RWPE2 (cell line): Measurements from ENCODE around the gene RAB5IF.
A peak's percentile ranks its signal among the peaks of the same experiment; 100 is the strongest.

Source experiments
- ATAC-seq: fragments of 200-7000 bp; cut with Tn5 transposase; 3 replicates; pipeline ENCODE4 v1.9.1; 2021; ENCODE audit warnings: low read depth
- DNase-seq: peaks from one replicate; pipeline ENCODE4 v3.0.0-alpha.2; 2020; ENCODE audit warnings: low spot score
- H3K27ac ChIP-seq: fragments of 450-650 bp; 2 replicates; pipeline ENCODE4 v1.5.1; 2017; ENCODE audit warnings: mild to moderate bottlenecking; ENCODE audit not compliant: poor library complexity, severe bottlenecking
- H3K27me3 ChIP-seq: fragments of 250-450 bp; sonication (Bioruptor Pico); 2 replicates; pipeline ENCODE4 v1.5.1; 2021; ENCODE audit warnings: mild to moderate bottlenecking, moderate library complexity; ENCODE audit not compliant: insufficient read depth, poor library complexity, severe bottlenecking
- H3K36me3 ChIP-seq: fragments of 250-450 bp; sonication (Bioruptor Pico); 2 replicates; pipeline ENCODE4 v1.5.1; 2020; ENCODE audit warnings: low read depth, mild to moderate bottlenecking, moderate library complexity
- H3K4me1 ChIP-seq: fragments of 250-450 bp; sonication (Bioruptor Pico); 2 replicates; pipeline ENCODE4 v1.5.1; 2021; ENCODE audit warnings: mild to moderate bottlenecking, moderate library complexity; ENCODE audit not compliant: insufficient read depth, poor library complexity, severe bottlenecking
- H3K4me3 ChIP-seq: fragments of 250-450 bp; sonication (Bioruptor Pico); 2 replicates; pipeline ENCODE4 v1.5.1; 2021; ENCODE audit warnings: mild to moderate bottlenecking, moderate library complexity; ENCODE audit not compliant: severe bottlenecking
- H3K9me3 ChIP-seq: fragments of 250-450 bp; sonication (Bioruptor Pico); 2 replicates; pipeline ENCODE4 v1.5.1; 2021; ENCODE audit warnings: mild to moderate bottlenecking, moderate library complexity; ENCODE audit not compliant: severe bottlenecking
- CTCF ChIP-seq: fragments of 450-650 bp; IDR thresholded peaks from one replicate; pipeline ENCODE4 v1.5.1; 2017; ENCODE audit warnings: mild to moderate bottlenecking, moderate library complexity; ENCODE audit not compliant: poor library complexity, severe bottlenecking

Gene RAB5IF

GRCh38 chr20:36593347-36593929 is 12.1 kb upstream of the RAB5IF start:
- no peak overlapping the region for H3K4me3 ChIP-seq
- peaks cover 12% of the 10 kb centered on the region; the same call in 1 of the 2 replicates for H3K36me3 ChIP-seq
- no peak overlapping the region for H3K27ac ChIP-seq
- no peaks in the 10 kb centered on the region for H3K4me1 ChIP-seq
- H3K9me3 ChIP-seq = no peaks in the 10 kb centered on the region
- TF ChIP-seq CTCF = no peak
- no peaks in the 10 kb centered on the region for H3K27me3 ChIP-seq
- no peak for DNase-seq
- ATAC-seq = no peak

- peaks cover 2% of the 10 kb centered on the region for H3K4me1 ChIP-seq
- ATAC-seq = no peak
These were observed 5.7 kb upstream of the RAB5IF start for GRCh38 chr20:36599912-36600345.

GRCh38 chr20:36601540-36601939 is 4.0 kb upstream of the RAB5IF start:
- no peak for TF ChIP-seq CTCF
- Histone ChIP-seq H3K9me3 (no peaks in the 10 kb centered on the region), H3K4me3 (no peak overlapping the region), H3K4me1 (peaks cover 4% of the 10 kb centered on the region), H3K27ac (no peak overlapping the region), H3K36me3 (no peaks in the 10 kb centered on the region), H3K27me3 (no peaks in the 10 kb centered on the region)
- no peak for ATAC-seq
- DNase-seq = no peak

More at GRCh38 chr20:36599912-36600345, 5.7 kb upstream of the RAB5IF start:
- H3K27ac ChIP-seq = no peak overlapping the region
- DNase-seq = no peak
- H3K4me3 ChIP-seq = no peak overlapping the region
- H3K9me3 ChIP-seq = no peaks in the 10 kb centered on the region
- H3K36me3 ChIP-seq = no peaks in the 10 kb centered on the region
- TF ChIP-seq CTCF = no peak
- no peaks in the 10 kb centered on the region for H3K27me3 ChIP-seq

GRCh38 chr20:36604952-36605398 is 604 bp upstream of the RAB5IF start:
- Histone ChIP-seq H3K4me3 (peak overlapping the region; percentile 69), H3K36me3 (peaks cover 28% of the 10 kb centered on the region), H3K9me3 (no peaks in the 10 kb centered on the region), H3K27me3 (no peaks in the 10 kb centered on the region), H3K27ac (peak overlapping the region; percentile 51), H3K4me1 (peaks cover 14% of the 10 kb centered on the region)
- ATAC-seq (peak; percentile 17), DNase-seq (peak; percentile 87)
- no peak for TF ChIP-seq CTCF

- no peak for ATAC-seq
- no peak for TF ChIP-seq CTCF
- H3K27ac ChIP-seq = peak overlapping the region; percentile 51
These were observed 833 bp downstream of the RAB5IF start for GRCh38 chr20:36606158-36607066.

More at GRCh38 chr20:36606158-36607066, 833 bp downstream of the RAB5IF start:
- no peak for DNase-seq
- peaks cover 14% of the 10 kb centered on the region for H3K4me1 ChIP-seq
- no peaks in the 10 kb centered on the region for H3K9me3 ChIP-seq
- H3K27me3 ChIP-seq = no peaks in the 10 kb centered on the region
- peaks cover 42% of the 10 kb centered on the region for H3K36me3 ChIP-seq
- peak overlapping the region; percentile 69 for H3K4me3 ChIP-seq
